ENCODE results near the gene DDRGK1. TPM values are rescaled to one million over a fixed set of nuclear protein-coding genes. Genes with fewer than 3 reads are reported as not detected.

Gene DDRGK1
- total and polyA plus RNA-seq, 2 of the 4 experiments (the other 2 are of a cell fraction) = 12.2 to 29.6 TPM

- no peak overlapping the region for H3K23ac ChIP-seq (ENCODE audit: low read depth, low read length)
- no peaks in the 10 kb centered on the region for H3K9me3 ChIP-seq (ENCODE audit: control insufficient read depth, insufficient read depth, low read length)
- H3K56ac ChIP-seq (ENCODE audit: extremely low read depth, insufficient read depth, low read length) = no peak overlapping the region
- H4K8ac ChIP-seq (ENCODE audit: low read depth in 2 of 2, low read length in 2 of 2) = no peak overlapping the region
- peaks cover 6% of the 10 kb centered on the region; the same call in 1 of the 2 replicates for H3K36me3 ChIP-seq (ENCODE audit: control insufficient read depth, insufficient read depth, low read length)
- no peak overlapping the region for H2AFZ ChIP-seq (replicated peaks; ENCODE audit: low read length, poor library complexity)
- no peaks in the 10 kb centered on the region for H3K79me1 ChIP-seq (ENCODE audit: low read depth in 1 of 2, low read length in 2 of 2)
- no peaks in the 10 kb centered on the region for H3K27me3 ChIP-seq (ENCODE audit: control insufficient read depth, insufficient read depth, low read length)
- no peak overlapping the region for H3K4me3 ChIP-seq (ENCODE audit: insufficient read depth, low read depth, low read length)
- WGBS, 2 experiments (ENCODE audit: extremely low coverage in 2 of 2, insufficient read length in 1 of 2) = 91% methylated on average over 6 of the region's 22 CpGs; no CpG with 5 or more reads in 1 of the 2 experiments
- H2AK5ac ChIP-seq (ENCODE audit: low read depth, low read length) = no peak overlapping the region
- H2BK20ac ChIP-seq (ENCODE audit: low read depth, low read length) = no peak overlapping the region
- H3K4me1 ChIP-seq (ENCODE audit: control insufficient read depth, insufficient read depth, low read length) = no peaks in the 10 kb centered on the region
- H3K14ac ChIP-seq (replicated peaks; ENCODE audit: low read depth, low read length) = no peak overlapping the region
- in situ Hi-C loops (cut with MboI; ENCODE audit: low sequenced_read_pairs) (no loop called here), dilution Hi-C loops (cut with HindIII; ENCODE audit: low sequenced_read_pairs, unreplicated experiment) (no loop called here), intact Hi-C loops (cut with micrococcal nuclease) (no loop called here)
- TF ChIP-seq ELK1 (IDR thresholded peaks at IDR 0.05; ENCODE audit: borderline replicate concordance, low read depth, low read length) = no peak
- no peak for TF ChIP-seq POLR2A (IDR thresholded peaks at IDR 0.05; ENCODE audit: low read depth, low read length)
- no peak for TF ChIP-seq MAZ (IDR thresholded peaks at IDR 0.05; ENCODE audit: borderline replicate concordance, low read depth, low read length)
- no peak for TF ChIP-seq BHLHE40 (IDR thresholded peaks at IDR 0.05; ENCODE audit: low read depth, low read length)
- TF ChIP-seq SMC3 (IDR thresholded peaks at IDR 0.05; ENCODE audit: low read depth, low read length) = no peak
- TF ChIP-seq MXI1 (IDR thresholded peaks at IDR 0.05; ENCODE audit: borderline replicate concordance, low read depth, low read length) = no peak
- no peak for TF ChIP-seq RAD21 (IDR thresholded peaks at IDR 0.05; ENCODE audit: low read length)
- TF ChIP-seq NFE2L2 (IDR thresholded peaks at IDR 0.05; ENCODE audit: low read depth, low read length) = no peak
- no peak for TF ChIP-seq MAFK (IDR thresholded peaks at IDR 0.05; ENCODE audit: low read depth, low read length)
- no peak for TF ChIP-seq CEBPB (IDR thresholded peaks at IDR 0.05; ENCODE audit: low read depth, low read length)
- no peak for TF ChIP-seq FOS (IDR thresholded peaks at IDR 0.05; ENCODE audit: low read depth, low read length)
- ChIA-PET CTCF (no interaction called here), POLR2A (ENCODE audit: unreplicated experiment) (no interaction called here)
- no peak overlapping the region for H3K4ac ChIP-seq (ENCODE audit: low read depth, low read length)
- H4K20me1 ChIP-seq (ENCODE audit: insufficient read depth, low read length) = no peaks in the 10 kb centered on the region
- no peak overlapping the region for H3K27ac ChIP-seq (ENCODE audit: insufficient read depth, low read length)
- H2BK120ac ChIP-seq (ENCODE audit: low read depth, low read length) = no peak overlapping the region
- H3K4me2 ChIP-seq (ENCODE audit: low read depth, low read length) = no peak overlapping the region
- H4K91ac ChIP-seq (ENCODE audit: insufficient read depth, low read depth, low read length) = no peak overlapping the region
- H2BK15ac ChIP-seq (ENCODE audit: low read depth, low read length) = no peak overlapping the region
- H3K9ac ChIP-seq (ENCODE audit: low read depth, low read length) = no peak overlapping the region
- H2BK5ac ChIP-seq (ENCODE audit: low read depth, low read length, poor library complexity, severe bottlenecking) = no peak overlapping the region
- H2AK9ac ChIP-seq (replicated peaks; ENCODE audit: low read depth, low read length, poor library complexity) = no peak overlapping the region
- H3K9me1 ChIP-seq (ENCODE audit: insufficient read depth, low read length) = no peaks in the 10 kb centered on the region
- DNase-seq (no peak), ATAC-seq (ENCODE audit: low read depth) (no peak)
- BruUV-seq (replicated peaks) = no TSS peak
- no peak overlapping the region for H3K18ac ChIP-seq (ENCODE audit: low read depth, low read length)
- no peak overlapping the region for H4K5ac ChIP-seq (ENCODE audit: low read depth, low read length)
These were observed 24.7 kb upstream of the DDRGK1 start for GRCh38 chr20:3229158-3229557.

Data from IMR-90 (cell line).